Activated T-helper 1 cell treated with anti-CD3 and anti-CD28 coated beads, Interleukin-2, amount 50 U/mL, for 16 hours (primary cell): ENCODE results near the gene PPDPF.
"Not testable (repeated sequence)": the region's sequence is repeated elsewhere in the genome, so short reads cannot be mapped to it uniquely, and the experiment has no call there.

Experiments
- DNase-seq, 2 donors: peaks; one replicate each; pipeline ENCODE4 v3.0.0-alpha.2; 2020; ENCODE audit warnings: low read depth in 1 of 2, low spot score in 1 of 2

Gene PPDPF

DNA sequence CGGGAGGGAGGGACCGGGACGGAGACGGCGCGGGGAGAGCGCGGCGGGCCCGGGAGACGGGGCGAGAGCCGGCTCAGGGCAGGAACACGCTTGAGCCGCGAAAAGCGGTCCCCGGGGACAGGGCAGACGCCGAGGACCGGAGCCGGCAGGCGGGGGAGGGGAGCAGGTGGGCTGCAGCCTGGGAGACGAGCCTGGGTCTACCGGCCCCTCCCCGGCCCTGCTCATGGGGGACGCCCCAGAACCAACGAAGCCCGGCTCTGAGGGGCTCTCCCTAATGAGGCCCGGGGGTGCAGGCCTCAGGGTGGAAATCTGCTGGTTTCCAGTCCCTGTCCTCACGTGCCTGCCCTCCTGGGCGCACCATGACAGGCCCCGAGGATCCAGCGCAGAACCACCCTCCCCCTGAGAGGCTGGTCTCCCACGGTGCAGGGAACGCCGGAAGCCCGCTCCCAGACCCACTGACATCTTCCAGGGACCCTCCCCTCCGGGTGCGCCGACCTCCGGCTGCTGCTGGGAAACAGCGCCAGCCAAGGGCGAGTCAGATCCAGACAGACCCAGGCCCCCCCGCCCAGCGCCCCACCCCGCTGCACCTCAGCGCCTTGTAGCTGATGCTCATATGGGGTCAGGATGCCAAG, 21.1 kb upstream of the PPDPF start:
- DNase-seq, result no peak

DNA sequence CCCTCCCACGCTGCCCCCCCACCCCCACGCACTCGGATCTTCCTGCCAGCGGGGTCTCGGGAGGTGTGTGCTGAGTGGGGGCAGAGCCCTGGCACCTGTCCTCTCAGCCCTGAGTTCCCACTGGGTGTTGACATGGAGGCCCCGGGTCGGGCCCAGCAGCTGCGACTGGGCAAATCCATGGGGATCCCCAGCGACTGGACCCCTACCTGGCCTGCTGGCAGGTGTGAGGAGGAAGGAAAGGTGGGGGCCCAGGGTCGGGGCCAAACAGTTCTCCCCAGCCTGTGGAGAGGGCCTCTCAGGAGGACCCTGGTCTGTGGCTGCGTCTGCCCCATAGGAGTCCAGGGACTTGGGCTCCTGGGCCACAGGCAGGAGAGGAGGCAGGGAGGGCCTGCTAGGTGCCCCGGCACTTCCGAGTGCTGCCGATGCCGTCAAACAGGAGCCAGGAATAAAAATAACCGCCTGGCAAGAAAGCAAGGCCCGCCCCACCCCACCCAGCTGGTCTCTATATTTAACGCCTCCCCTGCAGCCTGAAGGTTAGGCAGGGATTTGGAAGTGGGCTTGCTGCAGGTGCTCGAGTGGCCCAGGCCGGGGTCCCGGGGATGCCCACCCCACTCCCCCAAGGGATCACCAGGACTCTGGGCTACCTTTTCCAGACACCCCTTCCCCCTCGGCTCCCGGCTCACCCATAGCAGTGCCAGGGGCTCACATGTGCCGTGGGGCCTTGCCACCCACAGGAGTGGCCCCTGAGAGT, 20.2 kb upstream of the PPDPF start:
- DNase-seq, result no peak

DNA sequence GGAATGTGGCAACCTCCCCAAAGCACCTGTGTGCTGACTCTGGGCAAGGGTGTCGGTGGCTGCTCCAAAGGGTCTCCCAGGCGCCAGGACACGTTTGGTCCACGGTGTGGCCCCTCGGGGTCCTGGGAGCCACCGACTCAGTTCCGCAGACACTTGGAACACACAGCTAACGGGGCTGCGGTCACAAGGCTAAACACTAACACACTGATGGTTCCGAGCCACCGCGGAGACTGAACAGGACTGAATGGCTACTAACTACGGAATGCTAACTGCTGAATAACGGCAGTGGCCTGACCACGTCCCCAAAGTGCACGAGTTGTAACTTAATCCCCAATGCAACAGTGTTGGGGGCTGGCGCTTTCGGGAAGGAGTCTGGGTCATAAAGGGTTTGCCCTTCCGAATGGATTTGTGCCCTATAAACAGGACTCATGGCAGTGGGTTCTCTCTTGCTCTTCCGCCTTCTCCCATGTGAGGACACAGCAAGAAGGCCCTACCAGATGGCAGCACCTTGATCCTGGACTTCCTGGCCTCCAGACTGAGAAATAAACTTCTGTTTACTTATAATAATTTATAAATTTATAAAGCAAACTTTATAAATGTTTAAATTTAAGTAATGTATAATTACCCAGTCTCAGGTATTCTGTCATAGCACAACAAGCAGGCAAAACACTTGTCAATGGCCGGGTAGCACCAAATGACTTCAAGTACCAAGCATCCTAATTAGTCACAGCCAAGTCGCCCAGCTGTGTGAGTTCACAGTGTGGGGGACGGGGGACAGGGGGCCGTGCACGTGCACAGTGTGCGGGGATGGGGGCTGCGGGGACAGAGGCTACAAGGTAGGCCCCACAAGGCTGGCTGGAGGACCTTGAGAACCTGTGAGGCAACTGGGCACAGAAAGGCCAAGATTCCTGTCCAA, 19.4 kb upstream of the PPDPF start:
- DNase-seq, result no peak

DNA sequence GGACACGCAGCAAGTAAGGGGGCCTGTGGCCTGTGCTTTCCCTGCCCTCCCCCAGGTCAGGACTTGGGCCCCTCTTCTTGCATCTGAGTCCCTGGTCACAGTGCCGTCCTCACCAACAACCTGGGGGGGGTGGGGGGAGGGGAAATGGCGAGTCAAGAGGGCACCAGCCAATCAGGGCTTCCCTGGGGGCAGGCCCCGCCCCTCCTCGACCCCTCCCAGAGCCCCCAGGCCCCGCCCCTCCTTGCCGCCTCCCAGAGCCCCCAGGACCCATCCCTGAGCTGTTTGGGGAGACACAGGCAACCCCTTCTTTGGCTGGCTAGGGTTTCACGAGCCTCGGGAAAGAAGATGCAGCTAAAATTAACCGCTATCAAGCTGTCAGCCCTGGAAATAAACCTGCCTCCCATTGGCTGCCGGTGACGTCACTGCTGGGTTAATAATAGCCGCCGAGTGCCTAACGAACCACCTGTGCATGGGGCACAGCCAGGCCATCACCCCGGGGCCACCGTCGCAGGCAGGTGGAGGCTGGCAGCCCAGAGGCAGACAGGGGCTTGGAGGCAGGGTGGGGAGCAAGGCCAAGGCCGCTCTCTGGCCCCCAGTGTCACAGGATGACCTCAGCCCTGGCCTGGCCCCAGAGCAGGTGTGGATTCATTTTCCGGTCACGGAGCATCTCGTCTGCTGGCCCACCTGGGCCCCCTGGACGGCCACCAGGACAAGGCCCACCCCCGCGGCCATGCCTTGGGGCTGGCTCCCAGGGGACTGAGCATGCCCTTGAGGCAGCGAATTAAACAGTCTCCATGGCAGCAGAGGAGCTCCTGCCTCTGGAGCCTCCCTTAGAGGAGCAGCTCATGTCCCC, 18.5 kb upstream of the PPDPF start:
- no peak for DNase-seq

DNA sequence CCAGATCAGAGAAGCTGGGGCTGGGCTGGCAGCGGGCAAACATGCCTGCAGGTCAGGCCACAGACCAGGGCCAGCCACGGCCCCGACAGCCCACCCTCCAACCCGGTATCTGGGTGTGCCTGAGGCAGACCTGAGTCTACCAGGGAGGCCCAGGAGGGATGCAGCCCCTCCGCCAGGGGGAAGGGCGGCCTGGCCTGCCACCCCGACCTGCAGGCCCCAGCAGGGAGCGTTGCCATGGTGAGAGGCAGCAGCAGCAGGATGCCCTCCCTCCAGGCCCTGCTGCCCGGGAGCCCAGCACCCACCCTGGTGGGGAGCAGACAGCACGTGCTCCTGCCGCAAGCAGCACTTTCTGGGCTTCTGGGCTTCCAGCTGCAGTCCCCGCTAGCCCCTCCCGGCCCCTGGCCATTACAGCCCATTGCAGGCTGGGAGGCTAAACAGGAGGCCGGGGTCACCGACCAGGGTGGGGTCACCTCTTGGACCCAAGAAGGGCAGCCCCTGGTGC, 17.8 kb upstream of the PPDPF start:
- DNase-seq, result no peak

DNA sequence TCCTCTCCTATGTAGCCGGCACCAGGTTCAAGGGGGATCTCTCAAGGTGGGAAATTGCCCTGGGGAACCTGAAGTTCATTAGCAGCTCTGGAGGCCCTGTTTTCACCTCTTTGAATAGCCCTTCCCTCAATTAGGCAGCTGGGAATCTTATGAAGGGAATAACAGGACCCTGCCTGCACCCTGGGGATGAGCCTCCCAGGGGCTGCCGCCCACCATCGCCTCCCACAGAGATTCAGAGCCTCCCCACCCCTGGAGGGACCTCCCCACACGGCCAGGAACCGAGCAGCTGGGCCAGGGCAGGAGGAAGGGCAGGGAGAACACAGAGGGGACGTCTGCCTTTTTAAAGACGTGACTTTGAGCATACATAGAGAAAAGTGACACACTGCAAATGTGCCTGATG, 17.0 kb upstream of the PPDPF start:
- DNase-seq, result no peak

DNA sequence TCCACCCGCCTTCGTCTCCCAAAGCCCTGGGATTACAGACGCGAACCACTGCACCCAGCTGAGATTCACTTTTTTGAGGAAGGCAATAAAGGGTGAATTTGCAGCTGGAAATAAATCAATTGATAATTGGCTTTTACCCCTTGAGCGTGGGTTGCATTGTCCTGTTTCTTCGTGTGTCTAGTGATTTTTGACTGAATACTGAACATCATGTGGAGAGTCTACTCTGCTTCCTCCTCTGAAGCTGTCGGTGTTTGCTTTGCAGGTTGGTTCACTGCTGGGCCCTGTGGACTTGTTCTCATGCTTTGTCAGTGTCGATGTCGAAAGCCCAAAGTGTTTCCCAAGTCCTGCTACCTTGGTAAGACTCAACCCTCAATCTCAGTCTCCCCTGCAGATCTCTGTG, 15.9 kb upstream of the PPDPF start:
- no peak for DNase-seq

DNA sequence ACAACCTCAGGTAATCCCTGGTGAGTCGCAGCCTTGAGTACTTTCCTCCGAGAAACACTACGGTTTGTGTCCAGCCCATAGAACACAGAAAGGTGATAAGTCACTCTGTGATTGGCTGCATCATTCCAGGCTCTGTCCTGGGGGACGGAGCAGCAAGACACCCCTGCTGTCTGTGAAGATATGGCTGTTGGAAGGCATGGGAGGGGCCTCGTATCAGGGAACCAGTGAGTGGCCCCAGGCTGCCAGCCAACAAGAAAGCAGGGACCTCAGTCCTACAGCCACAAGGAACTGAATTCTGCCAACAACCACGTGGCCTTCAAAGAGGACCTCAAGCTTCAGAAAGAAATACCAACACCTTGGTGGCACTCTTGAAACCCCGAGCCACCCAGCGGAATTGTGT, 15.3 kb upstream of the PPDPF start:
- DNase-seq, result no peak

DNA sequence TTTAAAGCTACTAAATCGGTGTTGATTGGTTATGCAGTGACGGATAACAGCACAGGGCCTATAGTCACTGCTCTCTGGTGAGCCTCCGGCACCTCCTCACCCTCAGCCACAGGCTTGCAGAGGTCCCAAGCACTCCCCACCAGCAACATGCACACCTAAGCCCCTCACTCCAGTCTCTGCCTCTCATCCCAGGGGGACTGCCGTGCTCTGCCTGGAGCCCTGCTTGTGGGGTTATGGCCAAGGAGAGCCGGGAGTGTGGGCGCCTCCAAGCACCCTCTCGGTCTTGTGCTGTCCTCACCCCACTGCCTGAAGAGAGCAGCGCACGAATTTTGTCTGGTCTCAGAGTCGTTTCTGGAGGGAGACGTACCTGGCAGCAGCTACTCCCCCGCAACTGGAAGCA, 14.8 kb upstream of the PPDPF start:
- DNase-seq, result no peak

DNA sequence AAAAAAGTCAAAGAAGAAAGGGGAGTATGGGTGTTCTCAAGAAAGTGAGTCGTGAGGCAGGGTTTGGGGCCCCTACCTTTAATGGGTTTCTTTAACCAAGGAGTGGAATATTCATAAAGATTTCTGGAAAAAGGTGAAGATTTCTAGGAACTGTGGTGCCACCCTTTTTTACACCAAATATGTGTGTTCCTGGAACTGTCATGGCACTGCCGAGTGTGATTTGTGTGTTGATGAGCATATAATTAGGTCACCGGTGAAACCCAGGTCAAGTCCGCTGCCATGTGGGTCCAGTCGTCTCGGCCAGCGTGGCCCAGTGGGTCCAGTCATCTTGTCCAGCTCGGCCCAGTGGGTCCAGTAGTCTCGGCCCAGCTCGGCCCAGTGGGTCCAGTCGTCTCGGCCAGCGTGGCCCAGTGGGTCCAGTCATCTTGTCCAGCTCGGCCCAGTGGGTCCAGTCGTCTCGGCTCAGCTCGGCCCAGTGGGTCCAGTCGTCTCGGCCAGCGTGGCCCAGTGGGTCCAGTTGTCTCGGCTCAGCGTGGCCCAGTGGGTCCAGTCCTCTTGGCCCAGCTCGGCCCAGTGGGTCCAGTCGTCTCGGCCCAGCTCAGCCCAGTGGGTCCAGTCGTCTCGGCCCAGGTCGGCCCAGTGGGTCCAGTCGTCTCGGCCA, 13.4 kb upstream of the PPDPF start:
- DNase-seq, result no peak

DNA sequence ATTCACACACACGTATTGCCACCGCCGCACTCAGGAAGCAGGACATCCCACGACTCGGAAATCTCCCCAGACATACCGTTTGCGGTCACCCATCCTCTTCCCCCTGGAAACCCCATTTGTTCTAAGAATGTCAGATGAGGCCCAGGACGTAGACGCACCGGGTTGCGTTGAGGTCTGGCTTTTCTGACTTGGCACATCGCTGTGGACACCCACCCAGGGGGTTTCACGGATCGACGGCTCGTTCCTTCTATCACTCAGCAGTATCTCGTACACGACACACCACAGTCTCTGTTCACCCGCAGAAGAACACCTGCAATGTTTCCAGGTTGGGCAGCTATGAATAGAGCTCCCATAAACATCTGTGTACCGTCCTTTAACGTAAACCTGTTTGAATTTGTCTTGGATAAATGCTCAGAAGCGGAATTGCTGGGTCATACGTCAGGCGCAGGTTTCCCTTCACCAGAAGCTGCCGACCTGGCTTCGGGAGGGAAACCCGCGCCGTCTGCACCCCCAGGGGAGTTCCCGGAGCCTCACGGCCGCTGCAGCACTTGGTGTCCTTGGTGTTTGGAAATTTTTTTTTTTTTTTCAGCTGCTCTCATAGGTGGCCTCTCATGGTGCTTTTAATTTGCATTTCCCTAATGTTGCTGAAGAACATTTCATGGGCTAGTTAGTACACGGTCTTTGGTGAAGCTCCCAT, 12.3 kb upstream of the PPDPF start:
- DNase-seq, result no peak

DNA sequence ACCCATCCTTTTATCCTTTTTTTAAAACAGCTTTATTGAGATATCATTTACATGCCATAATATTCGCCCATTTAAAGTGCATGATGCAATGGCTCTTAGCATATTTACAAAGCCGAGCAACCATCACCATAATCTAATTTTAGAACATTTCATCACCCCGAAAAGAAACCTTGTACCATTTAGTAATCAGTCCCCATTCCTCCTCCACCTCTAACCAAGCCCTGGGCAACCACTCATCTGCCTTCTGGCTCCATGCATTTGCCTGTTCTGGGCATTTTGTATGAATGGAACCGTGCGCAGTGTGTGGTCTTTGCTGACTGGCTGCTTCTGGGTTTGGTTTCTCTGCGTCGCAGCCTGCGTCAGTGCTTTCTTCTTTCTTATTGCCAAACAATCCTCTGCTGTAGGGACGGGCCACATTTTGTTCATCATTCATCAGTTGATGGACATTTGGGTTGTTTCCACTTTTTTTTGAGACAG, 11.4 kb upstream of the PPDPF start:
- DNase-seq, result no peak

DNA sequence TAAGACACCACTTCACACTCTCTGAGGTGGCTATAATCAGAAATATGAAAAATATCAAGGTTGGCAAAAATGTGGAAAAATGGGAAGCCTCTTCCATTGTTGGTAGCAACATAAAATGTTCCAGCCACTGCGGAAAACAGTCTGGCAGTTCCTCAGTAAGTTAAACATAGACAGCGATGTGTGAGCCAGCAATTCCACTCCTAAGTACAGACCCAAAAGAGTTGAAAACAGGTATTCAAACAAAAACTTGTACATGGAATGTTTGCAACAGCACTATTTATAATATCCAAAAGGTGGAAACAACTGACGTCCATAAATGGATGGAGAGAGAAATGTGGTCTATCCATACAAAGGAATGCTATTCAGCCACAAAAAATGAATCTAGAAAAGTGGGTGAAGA, 7.4 kb upstream of the PPDPF start:
- DNase-seq, result no peak

DNA sequence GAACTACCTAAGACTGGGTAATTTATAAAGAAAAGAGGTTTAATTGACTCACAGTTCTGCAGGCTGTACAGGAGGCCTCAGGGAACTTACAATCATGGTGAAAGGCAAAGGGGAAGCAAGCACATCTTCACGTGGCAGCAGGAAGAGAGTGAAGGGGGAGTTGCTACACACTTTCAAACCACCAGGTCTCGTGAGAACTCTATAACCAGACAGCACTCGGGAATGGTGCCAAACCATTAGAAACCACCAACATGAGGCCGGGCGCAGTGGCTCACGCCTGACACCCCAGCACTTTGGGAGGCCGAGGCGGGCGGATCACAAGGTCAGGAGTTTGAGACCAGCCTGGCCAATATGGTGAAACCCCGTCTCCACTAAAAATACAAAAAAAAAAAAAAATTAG, 6.0 kb upstream of the PPDPF start:
- not testable (repeated sequence) for DNase-seq

DNA sequence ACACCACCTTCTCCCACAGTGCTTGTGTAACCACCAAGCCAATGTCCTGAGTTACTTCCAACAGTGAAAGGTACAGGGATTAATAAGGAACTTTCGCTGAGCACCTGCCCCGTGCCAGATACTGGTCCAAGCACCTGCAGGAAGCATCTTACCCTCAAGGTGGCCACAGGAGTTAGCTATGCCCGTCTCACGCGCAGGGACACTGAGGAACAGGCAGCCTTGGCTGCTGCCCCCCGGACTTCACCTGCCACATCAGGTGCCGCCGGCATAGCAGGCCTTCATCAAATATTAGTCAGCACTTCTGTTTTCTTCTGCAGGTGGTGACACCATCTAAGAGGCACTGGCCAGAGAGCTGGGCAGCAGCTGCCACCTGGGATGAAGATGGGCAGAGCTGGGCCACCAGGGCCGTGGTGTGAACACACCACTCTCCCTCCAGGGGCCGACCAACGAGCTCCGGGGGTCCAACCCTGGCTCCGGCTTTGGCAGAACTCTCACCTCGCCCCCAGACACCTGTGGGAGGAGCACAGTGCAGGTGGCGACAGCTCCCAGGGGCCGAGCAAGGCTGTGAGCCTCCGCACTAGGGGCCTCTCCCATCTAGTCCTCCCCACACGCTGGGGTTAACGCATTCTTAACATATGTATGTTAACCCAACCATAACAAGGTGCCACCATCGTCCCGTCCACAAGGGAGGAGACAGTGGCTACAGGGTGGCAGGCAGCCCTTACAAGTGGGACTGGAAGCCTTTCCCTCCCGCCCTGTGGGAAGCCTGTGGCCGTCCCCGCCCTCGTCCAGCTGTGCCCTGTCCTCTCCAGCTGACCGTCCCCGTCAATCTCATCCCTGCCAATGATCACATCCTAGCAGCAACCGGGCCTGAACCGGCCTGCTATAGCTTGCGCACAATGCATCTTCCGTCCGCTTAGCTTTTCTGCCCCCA, 2.9 kb upstream of the PPDPF start:
- no peak for DNase-seq

DNA sequence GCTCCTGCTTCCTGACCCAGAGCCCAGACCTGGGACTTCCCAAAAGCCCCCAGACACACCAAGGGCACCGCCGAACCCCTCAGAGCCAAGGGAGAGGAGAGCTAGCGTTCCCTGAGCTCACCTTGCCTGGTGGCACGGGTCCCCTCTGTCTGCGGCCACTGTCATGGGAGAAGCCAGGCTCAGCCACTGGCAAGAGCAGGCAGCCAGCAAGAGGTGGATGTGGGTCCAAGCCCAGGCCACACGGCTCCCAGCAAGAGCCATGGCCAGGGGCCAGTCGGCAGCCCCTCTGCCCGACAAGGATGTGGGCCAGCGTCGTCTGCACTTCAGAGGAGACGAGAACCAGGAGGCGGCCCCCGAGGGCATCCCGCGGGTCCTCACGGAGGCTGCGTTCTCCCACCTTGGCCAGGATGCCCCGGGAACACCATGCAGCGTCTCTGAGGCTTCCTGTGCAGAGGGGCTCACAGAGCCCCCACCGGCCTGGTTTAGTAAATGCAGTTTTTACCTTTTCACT, 2.2 kb upstream of the PPDPF start:
- DNase-seq, result no peak

DNA sequence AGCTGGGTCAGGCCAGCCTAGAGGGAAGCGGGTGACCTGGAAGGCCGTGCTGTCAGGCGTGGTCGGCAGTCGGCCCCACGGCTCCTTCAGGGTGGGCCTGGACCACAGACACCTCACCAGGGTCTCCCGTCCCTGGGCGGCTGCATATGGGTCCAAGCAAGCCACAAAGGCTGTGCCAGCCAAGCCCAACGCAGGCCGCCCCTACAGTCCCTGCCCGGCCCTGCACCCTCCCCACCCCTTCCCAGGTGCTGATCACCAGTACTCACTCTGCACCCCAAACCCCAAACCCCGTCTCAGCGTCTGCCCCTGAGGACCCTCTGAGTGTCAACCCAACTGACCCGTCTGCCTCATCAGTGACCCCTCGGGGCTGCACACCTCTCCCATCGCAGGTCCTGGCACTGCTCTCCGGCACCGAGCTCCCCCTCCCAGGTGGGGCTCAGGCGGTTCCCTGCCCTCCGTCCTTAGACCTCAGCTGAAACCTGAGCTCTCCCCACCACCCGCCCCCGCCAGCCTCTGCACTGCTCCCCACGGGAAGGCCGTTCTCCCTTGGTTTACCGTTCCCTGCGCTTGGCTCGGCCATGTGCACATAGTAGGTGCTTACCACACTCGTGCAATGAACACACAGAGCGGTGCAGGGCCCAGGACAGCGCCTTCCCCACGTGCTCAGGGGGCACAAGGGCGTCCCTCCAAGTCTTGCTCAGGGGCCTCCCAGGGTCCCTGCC, 1.5 kb upstream of the PPDPF start:
- no peak for DNase-seq
